Suprapubic skin (tissue), 4 donors: ENCODE data around the gene B3GLCT. TPM values are rescaled to one million over a fixed set of nuclear protein-coding genes. Genes with fewer than 3 reads are reported as not detected.
A peak's percentile ranks its signal among the peaks of the same experiment; 100 is the strongest.

ENCODE experiments used
- DNase-seq, 2 donors: peaks; one replicate each; pipeline ENCODE4 v3.0.0-alpha.2; 2019; ENCODE audit warnings: low spot score in 2 of 2
- H3K27ac ChIP-seq: fragments of 200-600 bp; sonication (generic); one replicate; pipeline ENCODE4 v1.5.1; 2019
- H3K27me3 ChIP-seq: fragments of 200-600 bp; sonication (generic); one replicate; pipeline ENCODE4 v1.5.1; 2019
- H3K36me3 ChIP-seq: fragments of 200-600 bp; sonication (generic); one replicate; pipeline ENCODE4 v1.5.1; 2019
- H3K4me1 ChIP-seq: fragments of 200-600 bp; sonication (generic); one replicate; pipeline ENCODE4 v1.5.1; 2019
- H3K4me3 ChIP-seq: fragments of 200-600 bp; sonication (generic); one replicate; pipeline ENCODE4 v1.5.1; 2019; ENCODE audit warnings: mild to moderate bottlenecking
- H3K9me3 ChIP-seq: fragments of 200-600 bp; sonication (generic); one replicate; pipeline ENCODE4 v1.5.1; 2019
- CTCF ChIP-seq, 2 donors: fragments of 200-600 bp in 1 of 2; fragments of 450-650 bp in 1 of 2; sonication (generic) in 1 of 2; IDR thresholded peaks; one replicate each; pipeline ENCODE4 v1.5.1; 2016 to 2019; ENCODE audit warnings: antibody characterized with exemption in 2 of 2, mild to moderate bottlenecking in 1 of 2, moderate library complexity in 1 of 2
- EP300 ChIP-seq: sonication (generic); formaldehyde crosslinking; IDR thresholded peaks from one replicate; pipeline ENCODE4 v1.6.1; 2017; ENCODE audit warnings: antibody characterized with exemption
- POLR2A ChIP-seq, 2 donors: fragments of 450-650 bp; IDR thresholded peaks; one replicate each; pipeline ENCODE4 v1.6.1; 2017; ENCODE audit warnings: antibody characterized with exemption in 2 of 2, mild to moderate bottlenecking in 2 of 2, moderate library complexity in 2 of 2
- POLR2AphosphoS5 ChIP-seq, 3 donors: sonication (generic); formaldehyde crosslinking; IDR thresholded peaks; one replicate each; pipeline ENCODE4 v1.6.1; 2017; ENCODE audit warnings: antibody characterized with exemption in 3 of 3
- WGBS: methylation state at CpG from one replicate; pipeline ENCODE4 v1.1.5; 2018; 5-methylcytosine and 5-hydroxymethylcytosine counted together
- total RNA-seq, 4 donors: library from RNA; depleted of rRNA; stranded (reverse); fragments of >200 nt; gene quantifications; one replicate each; pipeline ENCODE4 v1.1.0, GENCODE V29; 2016

B3GLCT gene
- total RNA-seq, 4 donors from 2014 or later = 3.0 to 6.5 (median 6.0) TPM

GRCh38 chr13:31196992-31197391 lies 2.8 kb upstream of the B3GLCT start:
- 92% methylated on average over 6 of the region's 6 CpGs for WGBS
- Histone ChIP-seq H3K9me3 (no peaks in the 10 kb centered on the region), H3K27ac (no peak overlapping the region), H3K4me1 (peaks cover 18% of the 10 kb centered on the region), H3K4me3 (no peak overlapping the region), H3K36me3 (no peaks in the 10 kb centered on the region), H3K27me3 (no peaks in the 10 kb centered on the region)
- no peak for TF ChIP-seq CTCF (IDR thresholded peaks at IDR 0.05)
- TF ChIP-seq POLR2A (IDR thresholded peaks at IDR 0.05) = no peak
- no peak for TF ChIP-seq POLR2AphosphoS5 (IDR thresholded peaks at IDR 0.05)
- no peak for TF ChIP-seq EP300
- DNase-seq = no peak

- Histone ChIP-seq H3K4me3 (no peak overlapping the region), H3K36me3 (no peaks in the 10 kb centered on the region), H3K4me1 (peaks cover 28% of the 10 kb centered on the region), H3K27me3 (no peaks in the 10 kb centered on the region), H3K27ac (no peak overlapping the region), H3K9me3 (no peaks in the 10 kb centered on the region)
- DNase-seq = no peak
- WGBS = 93% methylated on average over 3 of the region's 3 CpGs
- TF ChIP-seq EP300 (no peak), CTCF (IDR thresholded peaks at IDR 0.05) (no peak), POLR2AphosphoS5 (IDR thresholded peaks at IDR 0.05) (no peak), POLR2A (IDR thresholded peaks at IDR 0.05) (no peak)
These were observed 1.3 kb upstream of the B3GLCT start for GRCh38 chr13:31198519-31198918.

DNA sequence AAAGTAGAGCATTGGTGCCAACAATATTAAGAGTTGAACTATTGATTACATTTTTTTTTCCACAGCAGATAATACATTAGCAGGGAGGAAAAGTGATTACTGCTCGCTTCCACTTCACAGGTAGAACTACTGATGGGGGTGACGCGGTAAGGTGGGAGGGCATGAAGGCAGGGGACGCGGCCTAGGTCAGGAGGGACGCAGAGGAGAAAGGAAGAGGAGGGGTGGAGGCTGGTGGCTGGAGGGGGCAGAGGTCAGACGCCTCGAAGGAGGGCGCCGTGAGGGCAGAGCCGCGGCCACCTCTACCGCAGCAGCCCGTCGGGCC lies 287 bp upstream of the B3GLCT start:
- H3K4me1 ChIP-seq = peaks cover 36% of the 10 kb centered on the region
- H3K27ac ChIP-seq = peak overlapping the region; percentile 97
- H3K36me3 ChIP-seq = no peaks in the 10 kb centered on the region
- H3K4me3 ChIP-seq = peak overlapping the region; percentile 73
- no peaks in the 10 kb centered on the region for H3K27me3 ChIP-seq
- WGBS = 5% methylated on average over 15 of the region's 15 CpGs
- H3K9me3 ChIP-seq = no peaks in the 10 kb centered on the region
- DNase-seq = no peak
- TF ChIP-seq POLR2AphosphoS5 (IDR thresholded peaks at IDR 0.05) (no peak), EP300 (no peak), CTCF (IDR thresholded peaks at IDR 0.05) (no peak), POLR2A (IDR thresholded peaks at IDR 0.05) (no peak)

DNA sequence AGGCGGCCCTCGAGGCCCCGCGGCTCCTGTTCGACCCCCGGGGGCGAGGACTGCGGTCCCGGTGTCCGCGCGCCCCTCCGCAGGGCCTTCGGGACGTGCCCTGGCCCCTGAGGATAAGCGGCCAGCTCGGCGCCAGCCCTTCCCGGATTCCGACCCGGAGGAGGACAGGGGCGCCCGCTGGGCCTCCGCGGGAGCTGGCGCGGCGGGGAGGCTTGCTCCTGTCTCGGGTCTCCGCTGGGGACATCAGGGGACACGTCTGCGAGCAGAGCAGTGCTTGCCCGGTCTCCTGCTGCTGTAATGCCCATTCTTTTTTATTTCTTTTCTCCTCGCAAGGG lies 829 bp downstream of the B3GLCT start:
- H3K9me3 ChIP-seq = no peaks in the 10 kb centered on the region
- under 1% methylated on average over 20 of the region's 34 CpGs for WGBS
- H3K4me3 ChIP-seq = peak overlapping the region; percentile 73
- no peaks in the 10 kb centered on the region for H3K27me3 ChIP-seq
- H3K36me3 ChIP-seq = no peaks in the 10 kb centered on the region
- DNase-seq = peak in 1 of 2 donors; percentile 80
- H3K27ac ChIP-seq = peak overlapping the region; percentile 97
- H3K4me1 ChIP-seq = peaks cover 36% of the 10 kb centered on the region
- TF ChIP-seq POLR2AphosphoS5 (IDR thresholded peaks at IDR 0.05) = no peak

DNA sequence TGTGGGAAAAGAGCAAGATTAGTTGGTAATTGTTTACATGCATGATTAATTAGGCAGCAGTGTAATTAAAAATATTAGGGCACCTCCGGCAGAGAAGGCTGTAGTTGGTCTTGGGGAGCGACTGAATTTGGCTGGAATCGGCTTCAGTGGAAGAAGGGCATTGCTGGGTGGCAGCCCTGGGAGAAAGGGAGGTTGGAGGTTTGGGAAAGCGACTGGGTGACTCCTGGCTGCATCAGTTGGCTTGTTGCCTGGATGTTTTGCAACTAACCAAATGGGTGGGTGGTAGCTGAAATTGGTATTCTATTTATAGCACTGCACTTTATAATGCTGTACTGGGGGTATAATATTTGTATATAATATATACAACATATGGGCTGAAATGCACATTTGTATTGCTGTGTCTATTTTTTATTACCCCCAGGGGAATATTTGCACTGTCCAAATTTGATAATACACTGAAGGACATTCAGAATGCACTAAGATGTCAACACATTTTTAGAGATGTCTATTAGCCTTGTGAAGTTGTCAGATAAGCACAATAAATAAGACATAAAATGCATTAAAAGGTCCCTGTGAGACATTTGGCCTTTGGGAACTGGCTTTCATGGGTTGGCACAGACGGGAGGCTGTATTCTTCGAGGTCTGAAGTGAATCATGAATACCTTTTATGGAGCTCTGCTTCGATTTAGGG lies 1.7 kb downstream of the B3GLCT start:
- Histone ChIP-seq H3K9me3 (no peaks in the 10 kb centered on the region), H3K27ac (peak overlapping the region; percentile 97), H3K36me3 (no peaks in the 10 kb centered on the region), H3K4me1 (peaks cover 36% of the 10 kb centered on the region), H3K4me3 (peak overlapping the region; percentile 73), H3K27me3 (no peaks in the 10 kb centered on the region)
- TF ChIP-seq CTCF (IDR thresholded peaks at IDR 0.05) (no peak), POLR2AphosphoS5 (IDR thresholded peaks at IDR 0.05) (no peak), POLR2A (IDR thresholded peaks at IDR 0.05) (no peak), EP300 (no peak)
- DNase-seq = no peak
- WGBS = 28% methylated on average over 7 of the region's 7 CpGs

- 89% methylated on average over 1 of the region's 1 CpG for WGBS
- no peaks in the 10 kb centered on the region for H3K27me3 ChIP-seq
- H3K4me3 ChIP-seq = no peak overlapping the region
- no peak for DNase-seq
- TF ChIP-seq CTCF (IDR thresholded peaks at IDR 0.05) (no peak), EP300 (no peak), POLR2A (IDR thresholded peaks at IDR 0.05) (no peak), POLR2AphosphoS5 (IDR thresholded peaks at IDR 0.05) (no peak)
- no peaks in the 10 kb centered on the region for H3K36me3 ChIP-seq
- no peaks in the 10 kb centered on the region for H3K9me3 ChIP-seq
- H3K27ac ChIP-seq = no peak overlapping the region
- H3K4me1 ChIP-seq = peaks cover 49% of the 10 kb centered on the region
These were observed 4.8 kb downstream of the B3GLCT start for GRCh38 chr13:31204592-31204991.
